Measurements from ENCODE around the gene L1CAM.

DNA sequence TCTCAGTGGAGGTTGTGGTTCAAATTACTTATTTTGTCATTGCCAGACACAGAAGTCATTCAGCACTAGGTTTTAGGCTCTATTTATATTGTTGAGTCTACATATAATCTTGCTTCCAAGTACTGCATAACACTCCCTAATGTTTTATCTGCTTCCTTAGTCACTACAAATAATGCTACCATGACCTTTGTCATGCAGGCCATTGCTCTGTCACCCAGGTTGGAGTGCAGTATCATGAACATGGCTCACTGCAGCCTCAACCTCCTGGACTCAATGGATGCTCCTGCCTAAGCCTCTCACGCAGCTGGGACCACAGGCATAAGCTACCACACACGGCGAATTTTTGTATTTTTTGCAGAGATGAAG lies 32.1 kb downstream of the L1CAM start:
- TF ChIP-seq CTCF (IDR thresholded peaks at IDR 0.05; ENCODE audit: insufficient read depth, low read length, poor library complexity, severe bottlenecking) (no peak), EZH2phosphoT487 (conservative IDR thresholded peaks at IDR 0.05; ENCODE audit: low read length) (no peak)
